Adipose tissue (tissue), 3 donors: ENCODE results near the gene RABGAP1L. TPM values are rescaled to one million over a fixed set of nuclear protein-coding genes. Genes with fewer than 3 reads are reported as not detected.
"Not testable (repeated sequence)": the region's sequence is repeated elsewhere in the genome, so short reads cannot be mapped to it uniquely, and the experiment has no call there.

Experiments
- H3K27ac ChIP-seq: one replicate; pipeline ENCODE4 v1.5.1; 2013; ENCODE audit warnings: low read depth, low read length
- WGBS, 3 donors: extraction: QIAGEN DNeasy Blood & Tissue Kit; methylation state at CpG; one replicate each; pipeline ENCODE4 v1.1.7; 2013; 5-methylcytosine and 5-hydroxymethylcytosine counted together
- polyA plus RNA-seq, 3 donors: library from polyadenylated mRNA; stranded (reverse); fragments of 200-250 nt; gene quantifications; one replicate each; pipeline ENCODE4 v1.2.3, GENCODE V29; 2013
- donor health status: healthy with polysubstance abuse.
- donor health status: Bipolar disorder and iron deficiency.
- donor health status: healthy.

The RABGAP1L gene
- polyA plus RNA-seq, 3 donors, result 7.6 to 13.5 (median 10.3) TPM

- 86 to 90% (median 89%) methylated on average over 11 of the region's 11 CpGs for WGBS, 3 donors
- no peak within 1 kb of the TSS for H3K27ac ChIP-seq
Observed at GRCh38 chr1:174447866-174448530, 288.7 kb downstream of the RABGAP1L start, which contains the start of gene GPR52. Gene GPR52 (plus strand): TSS chr1:174447964. CDS start chr1:174448112, 148 bp downstream.

GRCh38 chr1:174448531-174448883 lies 289.2 kb downstream of the RABGAP1L start:
- WGBS, 3 donors, result 74 to 78% (median 76%) methylated on average over 5 of the region's 5 CpGs
- no peak overlapping the region for H3K27ac ChIP-seq

DNA sequence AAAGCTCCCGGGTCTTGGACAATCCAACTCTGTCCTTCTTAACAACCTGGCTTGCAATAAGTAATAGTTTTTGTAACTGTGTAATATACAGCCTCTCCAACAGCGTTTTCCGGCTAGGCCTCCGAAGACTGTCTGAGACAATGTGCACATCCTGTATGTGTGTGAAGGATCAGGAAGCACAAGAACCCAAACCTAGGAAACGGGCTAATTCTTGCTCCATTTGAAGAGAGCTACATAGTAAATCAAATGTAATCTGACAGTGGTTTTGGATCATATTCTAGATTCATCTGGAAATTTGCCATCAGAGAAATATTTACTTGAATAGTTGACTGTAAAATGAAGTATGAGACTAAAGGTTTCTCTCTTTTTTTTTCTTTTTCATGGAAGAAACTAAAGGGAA lies 289.7 kb downstream of the RABGAP1L start:
- WGBS, 3 donors, result 32 to 76% (median 42%) methylated on average over 5 of the region's 5 CpGs
- no peak overlapping the region for H3K27ac ChIP-seq

GRCh38 chr1:174451408-174451807 lies 292.1 kb downstream of the RABGAP1L start:
- no peak overlapping the region for H3K27ac ChIP-seq
- WGBS, 3 donors, result 84 to 93% (median 91%) methylated on average over 6 of the region's 6 CpGs

DNA sequence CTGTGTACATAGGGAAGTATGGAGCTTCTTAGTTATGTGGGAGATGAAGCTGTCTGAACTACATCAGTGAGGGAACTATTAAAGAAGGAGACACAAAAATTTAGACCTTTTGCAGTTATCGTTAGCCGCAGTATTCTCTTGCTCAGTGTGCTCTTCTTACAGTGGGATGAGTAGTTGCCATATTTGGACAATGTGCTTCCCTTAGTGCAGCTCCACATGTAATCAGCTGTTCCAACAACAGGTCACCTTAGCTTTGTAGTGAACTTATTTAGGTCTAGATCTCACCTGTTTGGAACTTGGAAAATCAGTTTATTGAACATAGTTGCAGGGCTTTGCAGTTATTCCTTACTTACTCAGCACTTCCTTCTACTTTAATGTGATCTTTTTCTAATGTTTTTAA lies 306.5 kb downstream of the RABGAP1L start:
- 97 to 98% (median 97%) methylated on average over 2 of the region's 2 CpGs for WGBS, 3 donors
- H3K27ac ChIP-seq, result no peak overlapping the region

- WGBS, 3 donors, result 96 to 97% (median 97%) methylated on average over 8 of the region's 8 CpGs
- H3K27ac ChIP-seq, result no peak overlapping the region
Observed at GRCh38 chr1:174466607-174467006, 307.3 kb downstream of the RABGAP1L start.

DNA sequence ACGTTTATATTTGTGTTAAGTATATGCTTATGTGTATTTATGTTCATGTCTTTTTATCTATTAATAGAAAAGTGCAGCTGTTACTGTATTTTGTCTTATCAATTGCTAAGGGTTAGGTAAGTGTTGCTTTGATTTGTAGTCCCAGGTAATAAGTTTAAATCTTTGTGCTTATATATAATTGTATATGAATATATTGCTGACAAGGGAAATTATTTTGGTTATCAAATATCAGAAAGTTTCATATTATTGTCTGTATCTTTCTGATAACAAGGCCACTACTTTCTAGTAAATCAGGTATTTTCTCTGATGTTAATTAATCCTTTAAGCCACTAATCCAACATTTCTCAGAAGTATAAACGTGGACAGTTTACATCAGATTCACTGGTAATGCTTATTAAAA lies 309.7 kb downstream of the RABGAP1L start:
- 49 to 80% (median 79%) methylated on average over 2 of the region's 2 CpGs for WGBS, 3 donors
- H3K27ac ChIP-seq, result no peak overlapping the region

DNA sequence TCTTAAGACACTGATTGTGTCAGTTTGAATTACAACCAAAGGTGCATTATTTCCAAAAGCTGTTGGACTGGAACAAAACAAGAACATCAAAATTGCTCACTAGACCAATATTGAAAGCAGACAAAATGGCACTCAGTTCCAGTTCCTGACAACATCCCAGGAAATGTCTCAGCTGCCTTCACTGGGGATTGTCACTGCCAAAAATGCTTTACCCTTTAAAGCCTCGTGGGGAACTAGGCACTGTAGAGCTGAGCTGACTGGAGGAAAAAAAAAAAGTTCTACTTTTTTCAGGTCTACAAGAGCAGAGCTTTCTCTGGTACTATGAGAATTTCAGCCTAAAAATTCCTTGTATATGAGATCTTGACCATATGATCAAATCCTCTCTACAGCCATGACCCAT lies 310.4 kb downstream of the RABGAP1L start:
- H3K27ac ChIP-seq, result no peak overlapping the region
- WGBS, 3 donors, result 43 to 57% (median 52%) methylated on average over 1 of the region's 1 CpG

DNA sequence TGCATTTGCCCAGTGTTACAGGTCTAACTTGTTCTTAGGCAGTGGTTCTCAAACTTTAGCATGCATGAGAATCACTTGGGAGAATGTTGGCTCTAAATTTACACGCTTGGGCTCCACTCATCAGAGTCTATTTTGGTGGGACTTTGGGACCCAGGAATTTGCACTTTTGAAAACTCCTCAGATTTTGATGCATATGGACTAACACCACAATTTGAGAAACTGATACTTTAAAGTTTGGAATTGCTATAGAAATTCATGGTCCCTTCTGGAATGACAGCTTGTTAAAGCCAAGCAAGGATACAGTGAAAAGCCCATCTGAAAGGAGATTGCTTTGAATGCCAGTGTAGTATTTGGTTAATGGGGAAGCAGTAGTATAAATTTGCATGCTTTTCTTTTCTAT lies 320.0 kb downstream of the RABGAP1L start:
- no peak overlapping the region for H3K27ac ChIP-seq
- 98 to 100% (median 100%) methylated on average over 1 of the region's 1 CpG for WGBS, 3 donors

DNA sequence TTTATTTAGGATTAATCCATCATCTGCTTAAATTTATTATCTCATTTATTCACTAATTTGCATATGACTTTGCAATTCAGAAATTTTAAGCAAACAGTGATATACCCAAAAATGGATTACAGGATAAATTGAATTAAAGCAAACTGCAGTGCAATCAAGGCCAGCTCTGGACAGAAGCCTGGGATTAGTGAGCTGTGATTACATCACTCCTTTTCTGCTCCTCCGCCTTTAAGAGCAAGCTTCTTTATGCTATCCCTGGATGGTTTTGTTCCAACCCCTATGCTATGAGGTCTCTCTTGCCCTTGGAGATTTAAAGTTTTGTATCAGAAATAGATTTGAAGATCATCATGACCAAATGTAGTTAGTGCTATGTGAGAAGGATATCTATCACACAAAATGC lies 321.0 kb downstream of the RABGAP1L start:
- 41 to 88% (median 83%) methylated on average over 1 of the region's 1 CpG for WGBS, 3 donors
- no peak overlapping the region for H3K27ac ChIP-seq

DNA sequence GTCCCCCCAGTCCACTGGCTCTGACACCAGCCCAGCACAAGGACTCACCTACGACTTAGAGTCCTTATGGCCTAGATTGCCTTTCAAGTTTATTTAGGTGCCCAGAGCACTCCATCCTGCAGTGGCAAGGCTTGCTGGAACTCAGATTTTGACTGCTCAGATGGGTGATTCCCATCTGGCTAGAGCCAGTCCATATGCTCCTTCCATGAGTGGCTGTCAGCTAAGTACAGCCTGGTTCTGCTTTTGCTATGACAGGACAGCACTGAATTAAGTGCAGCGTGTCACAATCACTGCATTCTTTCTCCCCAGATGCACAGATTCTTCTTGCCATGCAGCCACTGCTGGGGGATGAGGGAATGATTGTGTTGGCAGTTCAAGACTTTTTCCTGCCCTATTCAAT lies 332.3 kb downstream of the RABGAP1L start:
- 91 to 95% (median 91%) methylated on average over 2 of the region's 2 CpGs for WGBS, 3 donors

GRCh38 chr1:174497478-174497877 lies 338.2 kb downstream of the RABGAP1L start:
- H3K27ac ChIP-seq, result no peak overlapping the region

More for the DNA sequence above, 332.3 kb downstream of the RABGAP1L start:
- no peak overlapping the region for H3K27ac ChIP-seq

GRCh38 chr1:174516755-174517154 lies 357.4 kb downstream of the RABGAP1L start:
- WGBS, 3 donors, result 92 to 97% (median 96%) methylated on average over 6 of the region's 6 CpGs
- not testable (repeated sequence) for H3K27ac ChIP-seq

- H3K27ac ChIP-seq, result no peak overlapping the region
- 43 to 72% (median 69%) methylated on average over 2 of the region's 2 CpGs for WGBS, 3 donors
Observed at GRCh38 chr1:174519844-174520243, 360.5 kb downstream of the RABGAP1L start.

DNA sequence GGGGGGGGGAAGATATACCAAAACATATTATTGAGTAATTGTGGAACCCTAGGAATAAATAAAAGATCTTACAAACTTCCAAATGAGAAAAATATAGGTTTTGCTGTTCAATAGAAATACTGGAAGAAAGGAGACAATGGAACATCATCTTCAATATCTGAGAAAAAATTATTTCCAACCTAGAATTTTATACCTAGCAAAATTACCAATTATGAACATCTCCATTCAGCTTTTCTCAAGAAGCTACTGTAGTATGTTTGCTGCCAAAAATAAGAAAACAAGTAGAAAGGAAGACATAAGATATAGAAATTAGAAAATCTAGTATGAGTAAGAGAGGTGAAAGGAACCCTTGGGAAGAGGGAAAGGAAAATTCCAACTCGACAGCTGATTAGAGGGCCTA lies 372.4 kb downstream of the RABGAP1L start:
- 95 to 100% (median 98%) methylated on average over 1 of the region's 1 CpG for WGBS, 3 donors

DNA sequence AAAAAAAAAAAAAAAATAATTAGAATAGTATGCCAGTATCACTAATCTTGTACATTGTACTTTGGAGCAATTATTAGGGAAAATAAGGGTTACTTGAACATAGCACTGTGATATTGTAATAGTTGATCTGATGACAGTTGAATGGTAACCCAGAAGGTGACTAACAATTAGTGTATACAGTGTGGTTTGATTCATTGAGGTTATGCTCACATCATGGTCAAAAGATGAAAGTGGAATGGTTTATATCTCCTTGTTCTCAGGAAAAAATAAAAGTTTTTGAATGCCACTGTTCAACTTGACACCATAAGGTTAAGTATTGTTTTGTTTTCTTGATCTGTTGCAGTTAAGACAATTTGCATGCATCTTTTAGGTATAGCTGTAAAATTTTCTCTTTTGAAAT lies 375.5 kb downstream of the RABGAP1L start:
- no peak overlapping the region for H3K27ac ChIP-seq

More for the DNA sequence above, 372.4 kb downstream of the RABGAP1L start:
- H3K27ac ChIP-seq, result no peak overlapping the region

DNA sequence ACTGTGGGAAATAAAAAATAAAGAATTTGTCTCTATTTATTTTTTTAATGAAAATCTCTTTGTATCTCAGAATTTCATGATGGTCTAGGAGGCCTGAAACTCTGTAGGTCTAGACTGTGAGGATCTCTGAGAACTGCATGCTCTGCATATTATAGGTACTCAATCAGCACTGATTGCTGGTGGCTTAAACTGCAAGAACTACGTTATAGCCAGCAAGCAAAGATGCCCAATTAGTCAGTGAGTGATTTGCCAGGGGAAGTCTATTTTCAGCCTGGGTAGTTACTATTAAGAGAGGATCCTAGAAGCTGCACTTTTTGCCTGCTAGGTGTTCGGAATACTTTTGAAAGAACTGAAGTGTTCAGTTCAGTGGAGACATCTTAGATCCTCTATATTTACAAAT lies 375.9 kb downstream of the RABGAP1L start:
- WGBS, 3 donors, result 82 to 86% (median 83%) methylated on average over 2 of the region's 2 CpGs
- no peak overlapping the region for H3K27ac ChIP-seq

DNA sequence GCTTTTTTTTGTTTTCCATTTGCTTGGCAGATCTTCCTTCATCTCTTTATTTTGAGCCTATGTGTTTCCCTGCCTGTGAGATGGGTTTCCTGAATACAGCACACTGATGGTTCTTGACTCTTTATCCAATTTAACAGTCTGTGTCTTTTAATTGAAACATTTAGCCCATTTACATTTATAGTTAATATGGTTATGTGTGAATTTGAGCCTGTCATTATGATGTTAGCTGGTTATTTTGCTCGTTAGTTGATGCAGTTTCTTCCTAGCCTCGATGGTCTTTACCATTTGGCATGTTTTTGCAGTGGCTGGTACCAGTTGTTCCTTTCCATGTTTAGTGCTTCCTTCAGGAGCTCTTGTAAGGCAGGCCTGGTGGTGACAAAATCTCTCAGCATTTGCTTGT lies 384.1 kb downstream of the RABGAP1L start:
- WGBS, 3 donors, result 83 to 91% (median 87%) methylated on average over 2 of the region's 2 CpGs
- H3K27ac ChIP-seq, result not testable (repeated sequence)

- WGBS, 3 donors, result 91 to 95% (median 95%) methylated on average over 3 of the region's 3 CpGs
- H3K27ac ChIP-seq, result no peak overlapping the region
Observed at GRCh38 chr1:174550296-174550695, 391.0 kb downstream of the RABGAP1L start.

DNA sequence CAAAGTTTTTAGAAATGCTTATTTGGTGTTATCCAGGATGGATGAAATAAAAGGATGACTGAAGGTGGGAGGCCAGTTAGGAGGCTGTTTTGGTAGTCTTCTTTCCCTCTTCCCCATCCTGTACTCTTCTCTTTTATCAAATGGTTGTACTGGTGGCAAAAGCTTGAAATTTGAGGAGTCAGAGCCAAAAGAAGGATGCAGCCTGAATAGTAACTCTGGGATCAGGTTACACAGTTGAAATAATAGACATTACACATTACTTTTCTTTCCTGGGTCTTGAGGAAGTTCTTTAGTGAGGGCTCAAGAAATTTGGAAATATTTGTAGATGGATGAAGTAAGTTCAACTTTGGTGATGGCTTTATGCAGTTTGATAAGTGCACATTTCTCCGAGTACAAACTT lies 397.1 kb downstream of the RABGAP1L start:
- whole genome bisulfite sequencing, 3 donors, result 46 to 100% (median 97%) methylated on average over 1 of the region's 1 CpG
- H3K27ac ChIP-seq, result no peak overlapping the region

GRCh38 chr1:174568551-174568950 lies 409.2 kb downstream of the RABGAP1L start:
- H3K27ac ChIP-seq, result no peak overlapping the region
